ENCODE data around the gene CASP10. TPM values are rescaled to one million over a fixed set of nuclear protein-coding genes. Genes with fewer than 3 reads are reported as not detected.

The CASP10 gene
- total RNA-seq, 1 experiment from 2014 or later, result 1.2 TPM

- POLR2A ChIA-PET (ENCODE audit: low non-redundant PET), result no interaction called here
- H3K27ac ChIP-seq (ENCODE audit: low read depth, low read length, poor library complexity, severe bottlenecking), result no peak overlapping the region
- BruUV-seq (replicated peaks), result no TSS peak
Measured at GRCh38 chr2:201219328-201220096, 36.6 kb downstream of the CASP10 start.

GRCh38 chr2:201220102-201220570 is 37.2 kb downstream of the CASP10 start:
- H3K36me3 ChIP-seq (ENCODE audit: insufficient read depth, low read length, poor library complexity, severe bottlenecking), result no peaks in the 10 kb centered on the region
- intact Hi-C loops (cut with micrococcal nuclease; ENCODE audit: unreplicated experiment), result no loop called here
- no peak overlapping the region for H3K4me3 ChIP-seq (ENCODE audit: low read depth, low read length, poor library complexity, severe bottlenecking)
- DNase-seq (ENCODE audit: low spot score), result no peak
- CTCF ChIA-PET, result no interaction called here
- H3K27ac ChIP-seq (ENCODE audit: low read depth, low read length, poor library complexity, severe bottlenecking), result no peak overlapping the region
- no TSS peak for BruUV-seq (replicated peaks)
- H3K4me1 ChIP-seq (ENCODE audit: insufficient read depth, low read length, poor library complexity, severe bottlenecking), result no peaks in the 10 kb centered on the region
- POLR2A ChIA-PET (ENCODE audit: low non-redundant PET), result no interaction called here
- H3K27me3 ChIP-seq (replicated peaks; ENCODE audit: insufficient read depth, low read depth, low read length, poor library complexity), result no peaks in the 10 kb centered on the region
- TF ChIP-seq CTCF (conservative IDR thresholded peaks at IDR 0.05; ENCODE audit: low read depth, low read length) (no peak), EZH2 (IDR thresholded peaks at IDR 0.05; ENCODE audit: borderline replicate concordance, low read depth, low read length, poor library complexity, severe bottlenecking) (no peak)
- no peaks in the 10 kb centered on the region for H3K9me3 ChIP-seq (ENCODE audit: low read depth, low read length, poor library complexity, severe bottlenecking)

More at GRCh38 chr2:201219328-201220096, 36.6 kb downstream of the CASP10 start:
- no peak overlapping the region for H3K4me3 ChIP-seq (ENCODE audit: low read depth, low read length, poor library complexity, severe bottlenecking)
- intact Hi-C loops (cut with micrococcal nuclease; ENCODE audit: unreplicated experiment), result no loop called here
- no peaks in the 10 kb centered on the region for H3K36me3 ChIP-seq (ENCODE audit: insufficient read depth, low read length, poor library complexity, severe bottlenecking)
- H3K27me3 ChIP-seq (replicated peaks; ENCODE audit: insufficient read depth, low read depth, low read length, poor library complexity), result no peaks in the 10 kb centered on the region
- DNase-seq (ENCODE audit: low spot score), result no peak
- no peaks in the 10 kb centered on the region for H3K4me1 ChIP-seq (ENCODE audit: insufficient read depth, low read length, poor library complexity, severe bottlenecking)
- CTCF ChIA-PET, result no interaction called here
- TF ChIP-seq EZH2 (IDR thresholded peaks at IDR 0.05; ENCODE audit: borderline replicate concordance, low read depth, low read length, poor library complexity, severe bottlenecking), result no peak
- no peak for TF ChIP-seq CTCF (conservative IDR thresholded peaks at IDR 0.05; ENCODE audit: low read depth, low read length)
- no peaks in the 10 kb centered on the region for H3K9me3 ChIP-seq (ENCODE audit: low read depth, low read length, poor library complexity, severe bottlenecking)

- CTCF ChIA-PET, result interaction anchor here (1.1 kb wide), 1 partner anchor 9 kb away, joined by 3 read pairs; no protein-coding TSS in a partner anchor
Measured at GRCh38 chr2:201223089-201224073, 40.4 kb downstream of the CASP10 start.

More at GRCh38 chr2:201223089-201224073, 40.4 kb downstream of the CASP10 start:
- Histone ChIP-seq H3K27me3 (replicated peaks; ENCODE audit: insufficient read depth, low read depth, low read length, poor library complexity) (no peaks in the 10 kb centered on the region), H3K4me3 (ENCODE audit: low read depth, low read length, poor library complexity, severe bottlenecking) (no peak overlapping the region), H3K36me3 (ENCODE audit: insufficient read depth, low read length, poor library complexity, severe bottlenecking) (no peaks in the 10 kb centered on the region), H3K4me1 (ENCODE audit: insufficient read depth, low read length, poor library complexity, severe bottlenecking) (no peaks in the 10 kb centered on the region), H3K9me3 (ENCODE audit: low read depth, low read length, poor library complexity, severe bottlenecking) (no peaks in the 10 kb centered on the region), H3K27ac (ENCODE audit: low read depth, low read length, poor library complexity, severe bottlenecking) (no peak overlapping the region)
- POLR2A ChIA-PET (ENCODE audit: low non-redundant PET), result no interaction called here
- no TSS peak for BruUV-seq (replicated peaks)
- no peak for TF ChIP-seq CTCF (conservative IDR thresholded peaks at IDR 0.05; ENCODE audit: low read depth, low read length)
- intact Hi-C loops (cut with micrococcal nuclease; ENCODE audit: unreplicated experiment), result no loop called here
- DNase-seq (ENCODE audit: low spot score), result no peak

Data from A673 (cell line).